Large intestine (tissue), 12 donors: ENCODE results near the gene SNRPB2. TPM values are rescaled to one million over a fixed set of nuclear protein-coding genes. Genes with fewer than 3 reads are reported as not detected.

Experiments used
- DNase-seq, 2 donors: peaks; one replicate each; pipeline versions ENCODE4 v3.0.0 to v3.0.0-alpha.2; 2013
- H3K27ac ChIP-seq: one replicate; pipeline ENCODE4 v1.5.1; 2013; ENCODE audit warnings: low read length
- H3K27me3 ChIP-seq: 2 replicates; pipeline ENCODE4 v1.6.1; 2013; ENCODE audit warnings: low read length; ENCODE audit not compliant: control insufficient read depth, insufficient read depth
- H3K36me3 ChIP-seq: 2 replicates; pipeline ENCODE4 v1.6.1; 2013; ENCODE audit warnings: low read length; ENCODE audit not compliant: control insufficient read depth, insufficient read depth
- H3K4me1 ChIP-seq: one replicate; pipeline ENCODE4 v1.6.1; 2013; ENCODE audit warnings: low read length; ENCODE audit not compliant: control insufficient read depth, insufficient read depth
- H3K4me3 ChIP-seq: one replicate; pipeline ENCODE4 v1.5.1; 2013; ENCODE audit warnings: low read length
- H3K9me3 ChIP-seq: one replicate; pipeline ENCODE4 v1.6.1; 2013; ENCODE audit warnings: mild to moderate bottlenecking, low read depth, low read length, moderate library complexity; ENCODE audit not compliant: control insufficient read depth
- WGBS: methylation state at CpG from one replicate; pipeline ENCODE4 v1.1.5; 2013; ENCODE audit warnings: low lambda C conversion rate; ENCODE audit not compliant: insufficient coverage; 5-methylcytosine and 5-hydroxymethylcytosine counted together
- long read RNA-seq, 11 donors: transcript quantifications; one replicate each; lab custom pipeline, GENCODE V29; 2026
- polyA plus RNA-seq: library from polyadenylated mRNA; unstranded; fragments of 120-200 nt; gene quantifications from one replicate; pipeline ENCODE4 v1.2.1, GENCODE V29; 2013

Gene SNRPB2
- polyA plus RNA-seq = 78.6 TPM
- long read RNA-seq, donor 1, transcript SNRPB2-202 (7 exons, 1,588 nt) = minor isoform, 9 of 38 reads
- long read RNA-seq, donor 1, transcript SNRPB2-201 (7 exons, 2,452 nt) = major isoform, 14 of 38 reads
- long read RNA-seq, donor 1, partial matches to known transcripts = 12 of 38 reads
- long read RNA-seq, donor 1, other reads (novel, unspliced or antisense) = 0 of 38 reads
- long read RNA-seq, donor 2, transcript SNRPB2-202 (7 exons, 1,588 nt) = minor isoform, 23 of 107 reads
- long read RNA-seq, donor 2, transcript SNRPB2-201 (7 exons, 2,452 nt) = major isoform, 31 of 107 reads
- long read RNA-seq, donor 2, partial matches to known transcripts = 53 of 107 reads
- long read RNA-seq, donor 2, other reads (novel, unspliced or antisense) = 0 of 107 reads
- long read RNA-seq, donor 3, transcript SNRPB2-202 (7 exons, 1,588 nt) = minor isoform, 12 of 202 reads
- long read RNA-seq, donor 3, transcript SNRPB2-201 (7 exons, 2,452 nt) = major isoform, 22 of 202 reads
- long read RNA-seq, donor 3, partial matches to known transcripts = 164 of 202 reads
- long read RNA-seq, donor 3, other reads (novel, unspliced or antisense) = 0 of 202 reads
- long read RNA-seq, donor 4, partial matches to known transcripts = 0 of 2 reads
- long read RNA-seq, donor 4, other reads (novel, unspliced or antisense) = 0 of 2 reads
- long read RNA-seq, donor 5, transcript SNRPB2-202 (7 exons, 1,588 nt) = minor isoform, 11 of 46 reads
- long read RNA-seq, donor 5, transcript SNRPB2-201 (7 exons, 2,452 nt) = major isoform, 19 of 46 reads
- long read RNA-seq, donor 5, partial matches to known transcripts = 15 of 46 reads
- long read RNA-seq, donor 5, other reads (novel, unspliced or antisense) = 0 of 46 reads
- long read RNA-seq, donor 6, transcript SNRPB2-202 (7 exons, 1,588 nt) = major isoform, 9 of 90 reads
- long read RNA-seq, donor 6, transcript SNRPB2-203 (3 exons, 540 nt) = minor isoform, 5 of 90 reads
- long read RNA-seq, donor 6, transcript SNRPB2-201 (7 exons, 2,452 nt) = major isoform, 9 of 90 reads
- long read RNA-seq, donor 6, partial matches to known transcripts = 67 of 90 reads
- long read RNA-seq, donor 6, other reads (novel, unspliced or antisense) = 0 of 90 reads
- long read RNA-seq, donor 7, transcript SNRPB2-201 (7 exons, 2,452 nt) = major isoform, 12 of 49 reads
- long read RNA-seq, donor 7, transcript SNRPB2-202 (7 exons, 1,588 nt) = minor isoform, 8 of 49 reads
- long read RNA-seq, donor 7, partial matches to known transcripts = 28 of 49 reads
- long read RNA-seq, donor 7, other reads (novel, unspliced or antisense) = 0 of 49 reads
- long read RNA-seq, donor 8, transcript SNRPB2-203 (3 exons, 540 nt) = minor isoform, 7 of 175 reads
- long read RNA-seq, donor 8, transcript SNRPB2-201 (7 exons, 2,452 nt) = major isoform, 24 of 175 reads
- long read RNA-seq, donor 8, transcript SNRPB2-202 (7 exons, 1,588 nt) = minor isoform, 17 of 175 reads
- long read RNA-seq, donor 8, partial matches to known transcripts = 127 of 175 reads
- long read RNA-seq, donor 8, other reads (novel, unspliced or antisense) = 0 of 175 reads
- long read RNA-seq, donor 9, transcript SNRPB2-202 (7 exons, 1,588 nt) = major isoform, 18 of 113 reads
- long read RNA-seq, donor 9, transcript SNRPB2-201 (7 exons, 2,452 nt) = minor isoform, 12 of 113 reads
- long read RNA-seq, donor 9, partial matches to known transcripts = 80 of 113 reads
- long read RNA-seq, donor 9, other reads (novel, unspliced or antisense) = 0 of 113 reads
- long read RNA-seq, donor 10, transcript SNRPB2-202 (7 exons, 1,588 nt) = major isoform, 23 of 96 reads
- long read RNA-seq, donor 10, transcript SNRPB2-201 (7 exons, 2,452 nt) = minor isoform, 22 of 96 reads
- long read RNA-seq, donor 10, partial matches to known transcripts = 48 of 96 reads
- long read RNA-seq, donor 10, other reads (novel, unspliced or antisense) = 0 of 96 reads
- long read RNA-seq, donor 11, transcript SNRPB2-201 (7 exons, 2,452 nt) = major isoform, 14 of 52 reads
- long read RNA-seq, donor 11, transcript SNRPB2-202 (7 exons, 1,588 nt) = minor isoform, 7 of 52 reads
- long read RNA-seq, donor 11, partial matches to known transcripts = 29 of 52 reads
- long read RNA-seq, donor 11, other reads (novel, unspliced or antisense) = 0 of 52 reads

- Histone ChIP-seq H3K4me1 (peaks cover 3% of the 10 kb centered on the region), H3K9me3 (peaks cover 2% of the 10 kb centered on the region), H3K4me3 (peak within 1 kb of the TSS; percentile 72), H3K27me3 (peaks cover 13% of the 10 kb centered on the region), H3K27ac (peak within 1 kb of the TSS; percentile 72), H3K36me3 (peaks cover 24% of the 10 kb centered on the region)
- DNase-seq = peak; percentile 93 to 96
- WGBS = 0% methylated on average over 3 of the region's 57 CpGs
Measured at GRCh38 chr20:16729565-16730460, at the start of gene SNRPB2. SNRPB2 (plus strand) TSS chr20:16730026; CDS start chr20:16731703, 1,677 bp downstream.

GRCh38 chr20:16684416-16684815, 45.4 kb upstream of the SNRPB2 start:
- no CpG with 5 or more reads among the region's 2 CpGs for WGBS
- H3K36me3 ChIP-seq = no peaks in the 10 kb centered on the region
- H3K4me3 ChIP-seq = no peak overlapping the region
- H3K4me1 ChIP-seq = no peaks in the 10 kb centered on the region
- DNase-seq = no peak
- H3K27ac ChIP-seq = no peak overlapping the region
- no peaks in the 10 kb centered on the region for H3K27me3 ChIP-seq
- no peaks in the 10 kb centered on the region for H3K9me3 ChIP-seq

GRCh38 chr20:16689906-16690305, 39.9 kb upstream of the SNRPB2 start:
- H3K27me3 ChIP-seq = no peaks in the 10 kb centered on the region
- H3K27ac ChIP-seq = no peak overlapping the region
- no peaks in the 10 kb centered on the region for H3K4me1 ChIP-seq
- 89% methylated on average over 1 of the region's 3 CpGs for WGBS
- no peaks in the 10 kb centered on the region for H3K36me3 ChIP-seq
- DNase-seq = no peak
- H3K4me3 ChIP-seq = no peak overlapping the region
- no peaks in the 10 kb centered on the region for H3K9me3 ChIP-seq

- Histone ChIP-seq H3K36me3 (no peaks in the 10 kb centered on the region), H3K27me3 (no peaks in the 10 kb centered on the region), H3K4me1 (no peaks in the 10 kb centered on the region), H3K9me3 (no peaks in the 10 kb centered on the region), H3K27ac (no peak overlapping the region), H3K4me3 (no peak overlapping the region)
- DNase-seq = no peak
- WGBS = no CpG with 5 or more reads among the region's 2 CpGs
Measured at GRCh38 chr20:16691381-16691780, 38.4 kb upstream of the SNRPB2 start.

- Histone ChIP-seq H3K9me3 (no peaks in the 10 kb centered on the region), H3K27me3 (no peaks in the 10 kb centered on the region), H3K36me3 (no peaks in the 10 kb centered on the region), H3K4me1 (no peaks in the 10 kb centered on the region), H3K27ac (no peak overlapping the region), H3K4me3 (no peak overlapping the region)
- no CpG with 5 or more reads among the region's 2 CpGs for WGBS
- no peak for DNase-seq
Measured at GRCh38 chr20:16692009-16692408, 37.8 kb upstream of the SNRPB2 start.

GRCh38 chr20:16692442-16692841, 37.4 kb upstream of the SNRPB2 start:
- H3K36me3 ChIP-seq = no peaks in the 10 kb centered on the region
- no peak overlapping the region for H3K27ac ChIP-seq
- H3K9me3 ChIP-seq = no peaks in the 10 kb centered on the region
- no peaks in the 10 kb centered on the region for H3K27me3 ChIP-seq
- no peaks in the 10 kb centered on the region for H3K4me1 ChIP-seq
- H3K4me3 ChIP-seq = no peak overlapping the region
- no peak for DNase-seq

- Histone ChIP-seq H3K4me3 (no peak overlapping the region), H3K9me3 (no peaks in the 10 kb centered on the region), H3K36me3 (no peaks in the 10 kb centered on the region), H3K27ac (no peak overlapping the region), H3K27me3 (no peaks in the 10 kb centered on the region), H3K4me1 (no peaks in the 10 kb centered on the region)
- no peak for DNase-seq
- no CpG with 5 or more reads among the region's 1 CpG for WGBS
Measured at GRCh38 chr20:16693278-16693677, 36.5 kb upstream of the SNRPB2 start.

- Histone ChIP-seq H3K36me3 (no peaks in the 10 kb centered on the region), H3K9me3 (no peaks in the 10 kb centered on the region), H3K27me3 (no peaks in the 10 kb centered on the region), H3K4me1 (no peaks in the 10 kb centered on the region), H3K27ac (no peak overlapping the region), H3K4me3 (no peak overlapping the region)
- no peak for DNase-seq
- WGBS = 100% methylated on average over 2 of the region's 3 CpGs
Measured at GRCh38 chr20:16694161-16694560, 35.7 kb upstream of the SNRPB2 start.
